Esophagus muscularis mucosa (tissue), 3 donors: ENCODE results near the gene DEAF1.

Experiments used
- POLR2A ChIP-seq: fragments of 450-650 bp; IDR thresholded peaks from one replicate; pipeline ENCODE4 v1.6.1; 2017; ENCODE audit warnings: antibody characterized with exemption, moderate library complexity, mild to moderate bottlenecking, low read depth
- TF ChIP-seq, protein P1 (sequence below), 3 experiments: fragments of 200-600 bp in 2 of 3; fragments of 450-650 bp in 1 of 3; sonication (generic) in 2 of 3; IDR thresholded peaks; one replicate each; pipeline ENCODE4 v1.5.1; 2017 to 2019; ENCODE audit warnings: antibody characterized with exemption in 3 of 3, mild to moderate bottlenecking in 2 of 3, moderate library complexity in 1 of 3

DNA sequence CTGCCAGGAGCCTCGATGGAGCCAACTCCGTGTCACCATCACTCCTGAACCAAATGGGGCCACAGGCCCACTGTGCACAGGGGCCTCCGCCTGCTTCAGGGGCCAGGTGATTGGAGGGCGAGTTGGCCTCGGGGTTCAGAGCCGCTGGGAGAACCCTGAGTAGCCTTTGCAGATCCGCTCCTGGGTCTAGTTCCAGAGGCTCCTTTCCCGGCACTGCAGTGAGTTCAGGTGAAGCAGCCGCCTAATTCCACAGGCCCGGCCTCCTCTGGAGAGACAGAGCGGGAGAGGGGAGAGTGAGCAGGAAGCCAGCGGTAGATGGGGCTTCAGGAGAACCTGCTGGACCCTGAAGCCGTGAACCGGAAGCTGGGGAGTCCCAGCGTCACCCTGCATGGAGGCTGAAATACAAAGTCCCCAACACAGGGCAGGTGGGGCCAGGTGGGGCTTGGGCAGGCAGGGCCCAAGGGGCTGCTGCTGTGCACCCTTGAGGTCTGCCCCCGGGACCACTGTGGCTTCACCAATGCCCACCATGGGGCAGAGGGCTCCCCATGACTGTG, 35.4 kb downstream of the DEAF1 start:
- TF ChIP-seq, protein P1, sequence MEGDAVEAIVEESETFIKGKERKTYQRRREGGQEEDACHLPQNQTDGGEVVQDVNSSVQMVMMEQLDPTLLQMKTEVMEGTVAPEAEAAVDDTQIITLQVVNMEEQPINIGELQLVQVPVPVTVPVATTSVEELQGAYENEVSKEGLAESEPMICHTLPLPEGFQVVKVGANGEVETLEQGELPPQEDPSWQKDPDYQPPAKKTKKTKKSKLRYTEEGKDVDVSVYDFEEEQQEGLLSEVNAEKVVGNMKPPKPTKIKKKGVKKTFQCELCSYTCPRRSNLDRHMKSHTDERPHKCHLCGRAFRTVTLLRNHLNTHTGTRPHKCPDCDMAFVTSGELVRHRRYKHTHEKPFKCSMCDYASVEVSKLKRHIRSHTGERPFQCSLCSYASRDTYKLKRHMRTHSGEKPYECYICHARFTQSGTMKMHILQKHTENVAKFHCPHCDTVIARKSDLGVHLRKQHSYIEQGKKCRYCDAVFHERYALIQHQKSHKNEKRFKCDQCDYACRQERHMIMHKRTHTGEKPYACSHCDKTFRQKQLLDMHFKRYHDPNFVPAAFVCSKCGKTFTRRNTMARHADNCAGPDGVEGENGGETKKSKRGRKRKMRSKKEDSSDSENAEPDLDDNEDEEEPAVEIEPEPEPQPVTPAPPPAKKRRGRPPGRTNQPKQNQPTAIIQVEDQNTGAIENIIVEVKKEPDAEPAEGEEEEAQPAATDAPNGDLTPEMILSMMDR (IDR thresholded peaks at IDR 0.05) = no peak
- TF ChIP-seq POLR2A = no peak
